OCI-LY1 (cell line): Measurements from ENCODE around the gene SPATA16.

Experiments
- CTCF ChIP-seq: fragments of 200-600 bp; sonication (generic), shearing (Covaris generic); IDR thresholded peaks from 2 replicates; pipeline ENCODE4 v1.5.1; 2017; ENCODE audit warnings: mild to moderate bottlenecking, antibody characterized with exemption, low read length, moderate library complexity, mixed read lengths
- EZH2 ChIP-seq: fragments of 200-600 bp; sonication (generic), shearing (Covaris generic); IDR thresholded peaks from 2 replicates; pipeline ENCODE4 v1.8.0; 2017; ENCODE audit warnings: borderline replicate concordance, mixed run types, mild to moderate bottlenecking, antibody characterized with exemption, low read length, moderate library complexity, mixed read lengths

GRCh38 chr3:173098959-173099358 is 42.1 kb downstream of the SPATA16 start:
- TF ChIP-seq CTCF (no peak), EZH2 (no peak)
